Neural cell (in vitro differentiated cells): ENCODE data around the gene HOXA3.

Source experiments
- CTCF ChIP-seq: fragments of 450-650 bp; IDR thresholded peaks from 2 replicates; pipeline ENCODE4 v1.5.1; 2014; ENCODE audit warnings: antibody characterized with exemption, mild to moderate bottlenecking, moderate library complexity; ENCODE audit not compliant: poor library complexity, severe bottlenecking
- EP300 ChIP-seq: fragments of 450-650 bp; conservative IDR thresholded peaks from 2 replicates; pipeline ENCODE4 v1.6.1; 2014; ENCODE audit warnings: antibody characterized with exemption, mild to moderate bottlenecking, moderate library complexity; ENCODE audit not compliant: poor library complexity, severe bottlenecking
- EZH2 ChIP-seq: fragments of 200-600, 300-800 bp; shearing (Covaris generic), sonication (generic); IDR thresholded peaks from 2 replicates; pipeline ENCODE4 v1.6.1; 2014; ENCODE audit warnings: antibody characterized with exemption, low read length, borderline replicate concordance, mild to moderate bottlenecking; ENCODE audit not compliant: insufficient read depth, poor library complexity, severe bottlenecking
- MXI1 ChIP-seq: fragments of 450-650 bp; conservative IDR thresholded peaks from 2 replicates; pipeline ENCODE4 v1.6.1; 2014; ENCODE audit warnings: antibody characterized with exemption, mild to moderate bottlenecking; ENCODE audit not compliant: poor library complexity, severe bottlenecking
- POLR2AphosphoS5 ChIP-seq: IDR thresholded peaks from 2 replicates; pipeline ENCODE4 v1.6.1; 2012
- RAD21 ChIP-seq: fragments of 450-650 bp; conservative IDR thresholded peaks from 2 replicates; pipeline ENCODE4 v1.6.1; 2014; ENCODE audit warnings: antibody characterized with exemption, mild to moderate bottlenecking, moderate library complexity
- SMC3 ChIP-seq: fragments of 450-650 bp; conservative IDR thresholded peaks from 2 replicates; pipeline ENCODE4 v1.6.1; 2014; ENCODE audit warnings: antibody characterized with exemption, mild to moderate bottlenecking, moderate library complexity; ENCODE audit not compliant: poor library complexity
- TAF1 ChIP-seq: IDR thresholded peaks from 2 replicates; pipeline ENCODE4 v1.6.1; 2012; ENCODE audit warnings: low read depth
- TF ChIP-seq, protein P1 (sequence below): IDR thresholded peaks from 2 replicates; pipeline ENCODE4 v1.6.1; 2012; ENCODE audit warnings: borderline replicate concordance

- TF ChIP-seq EP300 = no peak
- no peak for TF ChIP-seq CTCF
- peak; percentile 15 for TF ChIP-seq POLR2AphosphoS5
- TF ChIP-seq MXI1 = no peak
- no peak for TF ChIP-seq EZH2
- TF ChIP-seq RAD21 = no peak
- TF ChIP-seq, protein P1, sequence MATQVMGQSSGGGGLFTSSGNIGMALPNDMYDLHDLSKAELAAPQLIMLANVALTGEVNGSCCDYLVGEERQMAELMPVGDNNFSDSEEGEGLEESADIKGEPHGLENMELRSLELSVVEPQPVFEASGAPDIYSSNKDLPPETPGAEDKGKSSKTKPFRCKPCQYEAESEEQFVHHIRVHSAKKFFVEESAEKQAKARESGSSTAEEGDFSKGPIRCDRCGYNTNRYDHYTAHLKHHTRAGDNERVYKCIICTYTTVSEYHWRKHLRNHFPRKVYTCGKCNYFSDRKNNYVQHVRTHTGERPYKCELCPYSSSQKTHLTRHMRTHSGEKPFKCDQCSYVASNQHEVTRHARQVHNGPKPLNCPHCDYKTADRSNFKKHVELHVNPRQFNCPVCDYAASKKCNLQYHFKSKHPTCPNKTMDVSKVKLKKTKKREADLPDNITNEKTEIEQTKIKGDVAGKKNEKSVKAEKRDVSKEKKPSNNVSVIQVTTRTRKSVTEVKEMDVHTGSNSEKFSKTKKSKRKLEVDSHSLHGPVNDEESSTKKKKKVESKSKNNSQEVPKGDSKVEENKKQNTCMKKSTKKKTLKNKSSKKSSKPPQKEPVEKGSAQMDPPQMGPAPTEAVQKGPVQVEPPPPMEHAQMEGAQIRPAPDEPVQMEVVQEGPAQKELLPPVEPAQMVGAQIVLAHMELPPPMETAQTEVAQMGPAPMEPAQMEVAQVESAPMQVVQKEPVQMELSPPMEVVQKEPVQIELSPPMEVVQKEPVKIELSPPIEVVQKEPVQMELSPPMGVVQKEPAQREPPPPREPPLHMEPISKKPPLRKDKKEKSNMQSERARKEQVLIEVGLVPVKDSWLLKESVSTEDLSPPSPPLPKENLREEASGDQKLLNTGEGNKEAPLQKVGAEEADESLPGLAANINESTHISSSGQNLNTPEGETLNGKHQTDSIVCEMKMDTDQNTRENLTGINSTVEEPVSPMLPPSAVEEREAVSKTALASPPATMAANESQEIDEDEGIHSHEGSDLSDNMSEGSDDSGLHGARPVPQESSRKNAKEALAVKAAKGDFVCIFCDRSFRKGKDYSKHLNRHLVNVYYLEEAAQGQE = no peak
- TF ChIP-seq SMC3 = no peak
- no peak for TF ChIP-seq TAF1
These were observed 44.7 kb downstream of the HOXA3 start for GRCh38 chr7:27107391-27108381.
